HG02943 (cell line): ENCODE data around the gene MYLK2.

Source experiments
- ATAC-seq: cut with Tn5 transposase; IDR thresholded peaks from one replicate; pipeline ENCODE4 v1.9.1; 2021; ENCODE audit warnings: mild to moderate bottlenecking, low read depth, moderate library complexity; ENCODE audit not compliant: unreplicated experiment

MYLK2 gene

GRCh38 chr20:31869942-31870725 lies 51.0 kb downstream of the MYLK2 start, which contains the start of the genes DUSP15 and TTLL9:
DUSP15 (minus strand) TSS chr20:31870527; CDS start chr20:31870337, 190 bp downstream.
TTLL9 (plus strand) TSS chr20:31870634; CDS start chr20:31871127, 493 bp downstream.
- no peak for ATAC-seq

- no peak for ATAC-seq
Observed at GRCh38 chr20:31870726-31871617, 51.8 kb downstream of the MYLK2 start.

- no peak for ATAC-seq
Observed at GRCh38 chr20:31871618-31871954, 52.4 kb downstream of the MYLK2 start.

- no peak for ATAC-seq
Observed at GRCh38 chr20:31872406-31872805, 53.2 kb downstream of the MYLK2 start.

- no peak for ATAC-seq
Observed at GRCh38 chr20:31875671-31876070, 56.5 kb downstream of the MYLK2 start.

- ATAC-seq = no peak
Observed at GRCh38 chr20:31877684-31878083, 58.5 kb downstream of the MYLK2 start.

- ATAC-seq = peak; percentile 78
Observed at GRCh38 chr20:31879143-31879987, 60.2 kb downstream of the MYLK2 start.

GRCh38 chr20:31881945-31882344 lies 62.8 kb downstream of the MYLK2 start:
- no peak for ATAC-seq

- ATAC-seq = no peak
Observed at GRCh38 chr20:31883829-31884228, 64.7 kb downstream of the MYLK2 start.
